ENCODE data around the gene SLK. TPM values are rescaled to one million over a fixed set of nuclear protein-coding genes. Genes with fewer than 3 reads are reported as not detected.

SLK gene
- total RNA-seq, 2 experiments from 2014 or later, result 17.8 to 19.2 TPM

DNA sequence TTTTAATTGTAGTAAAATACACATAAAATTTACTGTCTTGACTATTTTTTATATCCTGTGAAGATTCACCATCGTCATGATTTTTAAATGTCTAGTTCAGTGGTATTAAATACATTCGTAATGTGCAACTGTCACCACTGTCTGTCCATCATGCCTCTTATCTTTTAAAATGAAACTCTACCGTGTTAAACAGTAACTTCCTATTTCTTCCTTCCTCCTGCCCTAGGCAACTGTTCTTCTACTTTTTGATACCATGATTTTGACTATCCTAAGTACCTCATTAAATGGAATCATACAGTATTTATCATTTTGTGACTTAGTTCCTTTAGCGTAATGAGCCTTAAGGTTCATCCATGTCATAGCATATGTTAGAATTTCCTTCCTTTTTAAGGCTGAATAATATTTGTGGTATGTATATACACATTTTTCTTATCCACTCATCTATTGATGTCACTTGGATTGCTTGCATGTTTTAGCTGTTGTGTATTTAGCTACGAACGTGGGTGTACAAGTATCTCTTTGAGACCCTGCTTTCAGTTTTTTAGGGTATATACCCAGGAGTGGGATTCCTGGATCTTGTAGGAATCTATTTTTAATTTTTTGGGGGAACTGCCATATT is 13.5 kb downstream of the SLK start:
- no peak overlapping the region for H3K27ac Mint-ChIP-seq
- H3K4me1 Mint-ChIP-seq (ENCODE audit: low read depth), result peaks cover 60% of the 10 kb centered on the region
- no peaks in the 10 kb centered on the region for H3K36me3 Mint-ChIP-seq (ENCODE audit: low read depth)
- intact Hi-C loops (cut with micrococcal nuclease), result no loop called here
- ChIA-PET POLR2A (interaction anchor here (0.6 kb wide), 1 partner anchor 13 kb away, joined by 3 read pairs; no protein-coding TSS in a partner anchor), CTCF (no interaction called here)
- no peaks in the 10 kb centered on the region for H3K9me3 Mint-ChIP-seq
- H3K4me3 Mint-ChIP-seq, result no peak overlapping the region
- H3K27me3 Mint-ChIP-seq, result no peaks in the 10 kb centered on the region
- DNase-seq (no peak), ATAC-seq (no peak)
- no peak for TF ChIP-seq CTCF (IDR thresholded peaks at IDR 0.05)

DNA sequence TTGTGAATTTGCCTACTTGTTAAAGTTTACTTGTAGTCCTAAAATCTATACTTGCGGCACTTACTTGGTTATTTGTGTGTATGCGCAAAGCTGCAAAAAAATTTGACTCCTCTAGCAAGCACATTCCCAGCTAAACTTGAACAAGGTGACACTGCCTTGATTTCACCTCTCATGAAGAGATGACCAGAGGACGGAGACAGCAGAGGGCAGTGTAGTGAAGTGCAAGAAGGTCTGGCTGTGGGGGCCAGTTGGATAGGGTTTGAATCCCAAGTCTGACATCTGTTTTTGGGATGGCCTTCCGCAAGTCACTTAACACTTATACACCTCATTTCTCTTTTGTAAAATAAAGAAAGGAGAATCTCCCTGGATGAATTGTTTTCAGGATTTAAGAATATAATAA is 15.7 kb downstream of the SLK start:
- peak overlapping the region; percentile 89 for H3K27ac Mint-ChIP-seq
- intact Hi-C loops (cut with micrococcal nuclease), result no loop called here
- DNase-seq (no peak), ATAC-seq (no peak)
- H3K36me3 Mint-ChIP-seq (ENCODE audit: low read depth), result no peaks in the 10 kb centered on the region
- no peak for TF ChIP-seq CTCF (IDR thresholded peaks at IDR 0.05)
- H3K27me3 Mint-ChIP-seq, result no peaks in the 10 kb centered on the region
- peaks cover 68% of the 10 kb centered on the region for H3K4me1 Mint-ChIP-seq (ENCODE audit: low read depth)
- CTCF ChIA-PET, result interaction anchor here (0.7 to 2.2 kb wide), 7 partner anchors 46 to 139 kb away, joined by 3 to 6 read pairs (median 3); partner anchors contain the start of gene SFR1
- POLR2A ChIA-PET, result no interaction called here
- no peak overlapping the region for H3K4me3 Mint-ChIP-seq
- H3K9me3 Mint-ChIP-seq, result no peaks in the 10 kb centered on the region

- H3K27ac Mint-ChIP-seq, result peak overlapping the region; percentile 89
- intact Hi-C loops (cut with micrococcal nuclease), result no loop called here
- no peaks in the 10 kb centered on the region for H3K36me3 Mint-ChIP-seq (ENCODE audit: low read depth)
- H3K27me3 Mint-ChIP-seq, result no peaks in the 10 kb centered on the region
- H3K4me3 Mint-ChIP-seq, result peak overlapping the region; percentile 50
- peak; percentile 17 for DNase-seq
- CTCF ChIA-PET, result interaction anchor here (0.7 to 2.2 kb wide), 9 partner anchors 11 to 138 kb away, joined by 3 to 6 read pairs (median 3); partner anchors contain the start of gene SFR1
- POLR2A ChIA-PET, result interaction anchor here (0.8 kb wide), 1 partner anchor 138 kb away, joined by 4 read pairs; the partner anchor contains the start of gene SFR1
- peak; percentile 89 for ATAC-seq
- no peak for TF ChIP-seq CTCF (IDR thresholded peaks at IDR 0.05)
- H3K9me3 Mint-ChIP-seq, result no peaks in the 10 kb centered on the region
- peaks cover 71% of the 10 kb centered on the region for H3K4me1 Mint-ChIP-seq (ENCODE audit: low read depth)
These were observed 16.5 kb downstream of the SLK start for GRCh38 chr10:103983367-103983911.

GRCh38 chr10:103985726-103986125 is 18.8 kb downstream of the SLK start:
- no peak overlapping the region for H3K27ac Mint-ChIP-seq
- intact Hi-C loops (cut with micrococcal nuclease), result no loop called here
- H3K36me3 Mint-ChIP-seq (ENCODE audit: low read depth), result peaks cover 2% of the 10 kb centered on the region
- no peaks in the 10 kb centered on the region for H3K27me3 Mint-ChIP-seq
- no peak overlapping the region for H3K4me3 Mint-ChIP-seq
- no peak for ATAC-seq
- no peak for TF ChIP-seq CTCF (IDR thresholded peaks at IDR 0.05)
- peaks cover 73% of the 10 kb centered on the region for H3K4me1 Mint-ChIP-seq (ENCODE audit: low read depth)
- no peak for DNase-seq
- CTCF ChIA-PET, result interaction anchor here (2.3 kb wide), 1 partner anchor 136 kb away, joined by 5 read pairs; the partner anchor contains the start of gene SFR1
- POLR2A ChIA-PET, result interaction anchor here (1.4 kb wide), 1 partner anchor 69 kb away, joined by 4 read pairs; no protein-coding TSS in a partner anchor
- no peaks in the 10 kb centered on the region for H3K9me3 Mint-ChIP-seq

GRCh38 chr10:103986360-103986759 is 19.4 kb downstream of the SLK start:
- Mint-ChIP-seq H3K9me3 (no peaks in the 10 kb centered on the region), H3K27me3 (no peaks in the 10 kb centered on the region), H3K36me3 (ENCODE audit: low read depth) (peaks cover 4% of the 10 kb centered on the region), H3K4me3 (no peak overlapping the region), H3K27ac (no peak overlapping the region), H3K4me1 (ENCODE audit: low read depth) (peaks cover 68% of the 10 kb centered on the region)
- ATAC-seq (peak; percentile 57), DNase-seq (peak; percentile 62)
- CTCF ChIA-PET, result interaction anchor here (2.3 kb wide), 1 partner anchor 135 kb away, joined by 5 read pairs; the partner anchor contains the start of gene SFR1
- POLR2A ChIA-PET, result interaction anchor here (1.4 kb wide), 1 partner anchor 70 kb away, joined by 4 read pairs; no protein-coding TSS in a partner anchor
- intact Hi-C loops (cut with micrococcal nuclease), result no loop called here
- no peak for TF ChIP-seq CTCF (IDR thresholded peaks at IDR 0.05)

Data from activated CD8-positive, alpha-beta T cell treated with anti-CD3 and anti-CD28 coated beads for 36 hours (primary cell).